DMS 273 (cell line): ENCODE measurements around the gene PLK5.

Experiments used
- DNase-seq: peaks from one replicate; lab custom pipeline; 2025; ENCODE audit not compliant: unreplicated experiment; lab: John Stamatoyannopoulos, UW

The PLK5 gene

GRCh38 chr19:1554968-1555367, 31.1 kb downstream of the PLK5 start:
- no peak for DNase-seq

- DNase-seq, result no peak
Observed at GRCh38 chr19:1555487-1556389, 31.9 kb downstream of the PLK5 start.

GRCh38 chr19:1556390-1557070, 32.7 kb downstream of the PLK5 start:
- no peak for DNase-seq

- DNase-seq, result no peak
Observed at GRCh38 chr19:1558552-1558951, 34.7 kb downstream of the PLK5 start.

GRCh38 chr19:1560286-1560882, 36.5 kb downstream of the PLK5 start:
- no peak for DNase-seq

GRCh38 chr19:1561236-1561842, 37.5 kb downstream of the PLK5 start:
- no peak for DNase-seq

GRCh38 chr19:1563251-1563650, 39.4 kb downstream of the PLK5 start:
- no peak for DNase-seq

GRCh38 chr19:1566392-1567115, 42.7 kb downstream of the PLK5 start:
- DNase-seq, result peak; percentile 53

- DNase-seq, result peak; percentile 56
Observed at GRCh38 chr19:1567116-1567847, 43.4 kb downstream of the PLK5 start.

GRCh38 chr19:1567848-1568227, 44.0 kb downstream of the PLK5 start:
- peak; percentile 60 for DNase-seq

- DNase-seq, result peak; percentile 93
Observed at GRCh38 chr19:1568320-1569019, 44.6 kb downstream of the PLK5 start, which contains the start of gene MEX3D. TSS of gene MEX3D (minus strand) at chr19:1568325. CDS start at chr19:1568058, 267 bp downstream.

- no peak for DNase-seq
Observed at GRCh38 chr19:1569997-1570396, 46.1 kb downstream of the PLK5 start.

- no peak for DNase-seq
Observed at GRCh38 chr19:1570836-1571235, 47.0 kb downstream of the PLK5 start.

GRCh38 chr19:1571358-1571757, 47.5 kb downstream of the PLK5 start:
- DNase-seq, result no peak

- DNase-seq, result no peak
Observed at GRCh38 chr19:1572795-1573194, 48.9 kb downstream of the PLK5 start.

GRCh38 chr19:1574354-1575136, 50.7 kb downstream of the PLK5 start:
- DNase-seq, result no peak

- no peak for DNase-seq
Observed at GRCh38 chr19:1575323-1576241, 51.7 kb downstream of the PLK5 start.
